CD1c-positive myeloid dendritic cell (primary cell): ENCODE results near the gene TMEM154.
"Not testable (repeated sequence)": the region's sequence is repeated elsewhere in the genome, so short reads cannot be mapped to it uniquely, and the experiment has no call there.

Experiments
- DNase-seq: peaks from one replicate; pipeline ENCODE4 v3.0.0-alpha.2; 2016; ENCODE audit errors: extremely low spot score

TMEM154 gene

DNA sequence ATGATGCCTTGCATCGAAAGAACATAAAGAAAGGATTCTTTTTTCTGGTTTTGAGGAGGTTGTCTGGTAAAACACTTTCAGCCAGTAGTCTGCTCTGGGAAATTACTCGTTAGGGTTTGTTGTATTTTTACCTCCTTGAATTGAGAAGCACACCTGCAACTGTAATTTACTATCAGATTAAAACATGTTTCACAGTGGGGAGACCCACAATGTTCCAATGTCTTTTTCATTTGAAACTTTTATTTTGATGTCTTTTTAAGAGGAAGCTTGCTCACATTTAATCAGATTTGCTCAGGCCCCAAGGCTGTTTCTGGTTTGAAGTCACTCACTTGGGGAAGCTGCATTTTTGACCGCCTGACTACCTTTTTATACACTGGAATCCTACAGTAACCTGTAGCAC, 12.0 kb downstream of the TMEM154 start:
- no peak for DNase-seq

DNA sequence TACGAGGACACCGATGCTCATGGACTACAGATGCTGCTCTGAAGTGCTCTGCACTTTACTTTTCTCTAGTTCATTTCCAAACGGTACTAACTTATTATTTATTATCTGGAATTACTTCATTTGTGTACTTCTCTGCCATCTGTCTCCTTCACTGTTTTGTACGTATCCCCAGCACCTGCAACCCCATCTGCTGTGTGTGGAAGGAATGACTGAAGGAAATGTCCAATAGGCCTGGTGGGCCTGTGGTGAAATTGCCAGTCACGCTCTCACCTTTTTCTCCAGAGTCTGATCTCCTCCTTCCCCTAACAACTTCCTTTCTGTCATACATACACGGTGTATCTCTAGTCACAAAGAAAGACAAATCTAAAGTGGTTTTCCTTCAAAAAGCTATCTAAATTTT, 12.9 kb downstream of the TMEM154 start:
- no peak for DNase-seq

DNA sequence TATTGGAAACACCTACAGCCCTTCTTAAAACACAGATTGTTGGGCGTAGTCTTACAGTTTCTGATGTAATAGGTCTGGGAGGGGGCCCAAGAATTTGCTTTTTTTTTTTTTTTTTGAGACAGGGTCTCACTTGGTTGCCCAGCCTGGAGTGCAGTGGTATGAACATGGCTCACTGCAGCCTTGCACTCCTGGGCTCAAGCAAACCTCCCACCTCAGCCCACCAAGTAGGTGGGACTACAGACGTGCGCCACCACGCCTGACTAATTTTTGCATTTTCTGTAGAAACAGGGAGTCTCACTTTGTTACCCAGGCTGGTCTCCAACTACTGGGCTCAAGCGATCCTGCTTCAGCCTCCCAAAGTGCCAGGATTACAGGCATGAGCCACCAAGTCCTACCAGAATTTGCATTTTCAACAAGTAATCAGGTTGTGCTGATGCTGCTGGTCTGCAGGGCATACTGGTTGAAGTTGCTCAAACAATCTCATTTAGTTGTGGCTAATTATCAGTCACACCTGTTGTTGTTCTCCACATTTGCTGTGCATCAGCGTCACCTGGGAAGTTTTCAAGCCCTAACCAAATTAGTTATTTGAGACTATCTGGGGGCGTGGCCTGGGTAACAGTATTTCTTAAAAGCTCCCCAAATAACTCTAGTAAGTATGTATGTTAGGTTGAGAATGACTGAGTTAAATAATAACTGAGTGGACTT, 14.0 kb downstream of the TMEM154 start:
- no peak for DNase-seq

DNA sequence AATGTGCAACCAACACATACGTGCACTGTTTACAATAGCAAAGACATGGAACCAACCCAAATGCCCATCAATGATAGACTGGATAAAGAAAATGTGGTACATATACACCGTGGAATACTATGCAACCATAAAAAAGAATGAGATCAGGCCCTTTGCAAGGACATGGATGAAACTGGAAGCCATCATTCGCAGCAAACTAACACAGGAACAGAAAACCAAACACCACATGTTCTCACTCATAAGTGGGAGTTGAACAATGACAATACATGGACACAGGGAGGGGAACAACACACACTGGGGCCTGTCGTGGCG, 15.8 kb downstream of the TMEM154 start:
- DNase-seq: not testable (repeated sequence)

DNA sequence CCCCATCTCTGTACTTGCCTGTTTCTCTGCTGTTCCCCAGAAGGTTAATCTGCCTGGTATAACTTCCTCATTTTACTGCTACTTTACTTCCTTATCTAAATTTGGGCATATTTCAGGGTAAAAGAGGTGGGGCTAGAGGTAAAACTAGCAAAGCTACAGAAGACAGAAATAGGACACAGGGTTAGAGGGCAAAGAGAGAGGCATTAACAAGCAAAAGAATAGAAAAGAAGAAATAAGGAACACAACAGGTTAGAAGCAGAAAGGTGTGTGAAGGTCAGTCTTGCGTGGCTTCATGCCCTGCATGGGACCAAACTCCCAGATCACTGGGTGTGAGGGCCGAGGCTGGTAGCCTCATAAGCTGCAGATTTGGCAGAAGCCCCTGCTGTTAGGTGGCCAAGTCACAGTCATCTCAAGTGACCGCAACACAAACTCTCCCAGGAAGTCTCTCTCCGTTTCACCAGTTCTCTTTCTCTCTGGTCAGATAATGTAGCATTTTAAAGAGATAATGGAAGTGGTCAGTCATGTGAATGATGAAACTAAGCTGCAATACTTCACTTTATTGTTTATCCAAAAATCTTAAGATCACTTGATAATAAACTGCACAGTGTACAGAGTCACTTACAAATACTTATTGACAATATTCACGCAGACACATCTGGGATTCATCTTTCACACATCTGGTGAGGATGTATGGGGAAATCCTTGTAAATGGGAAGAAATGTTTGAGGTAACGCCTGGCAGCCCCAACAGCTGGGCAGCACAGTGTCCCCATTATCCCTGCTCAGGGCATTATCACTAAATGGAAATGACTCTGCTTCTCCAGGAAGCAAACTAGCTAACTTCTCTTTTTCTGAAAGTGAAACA, 16.4 kb downstream of the TMEM154 start:
- peak; percentile 59 for DNase-seq

DNA sequence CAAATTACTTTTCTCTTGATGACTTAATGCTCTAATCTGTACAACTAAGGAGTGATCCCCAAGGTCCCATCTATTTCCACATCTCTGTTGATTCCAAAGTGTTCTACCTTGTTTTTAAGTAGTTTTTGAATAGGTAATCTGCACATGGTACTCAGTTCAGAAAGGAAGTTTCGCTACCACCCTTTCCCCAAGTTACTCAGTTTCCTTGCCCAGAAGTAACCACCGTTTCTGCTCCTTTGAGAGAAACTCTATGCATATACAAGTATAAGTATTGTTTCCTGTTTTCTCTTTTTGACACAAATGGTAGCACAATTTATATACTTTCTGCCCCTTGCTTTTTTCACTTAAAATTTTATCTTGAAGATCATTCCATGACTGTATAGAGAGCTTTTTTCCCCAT, 18.1 kb downstream of the TMEM154 start:
- no peak for DNase-seq

DNA sequence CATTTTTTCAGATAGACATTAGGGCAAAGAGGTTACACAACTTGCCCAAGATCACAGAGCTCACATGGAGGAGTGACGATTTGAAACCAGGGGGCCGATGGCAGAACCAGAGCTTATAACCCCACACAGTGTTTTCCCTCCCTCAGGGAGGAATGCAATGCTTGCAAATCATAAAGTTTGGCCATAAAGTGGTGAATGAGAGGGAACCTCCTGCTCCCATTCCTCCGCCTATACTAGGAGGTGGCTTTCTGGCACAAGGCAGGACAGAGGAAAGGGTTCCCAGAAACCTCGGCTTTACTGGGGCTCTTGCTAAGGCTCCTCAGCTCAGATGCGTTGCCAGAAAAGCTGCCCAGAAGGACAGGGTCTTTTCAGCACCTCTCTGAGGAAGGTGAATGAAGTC, 19.3 kb downstream of the TMEM154 start:
- no peak for DNase-seq

DNA sequence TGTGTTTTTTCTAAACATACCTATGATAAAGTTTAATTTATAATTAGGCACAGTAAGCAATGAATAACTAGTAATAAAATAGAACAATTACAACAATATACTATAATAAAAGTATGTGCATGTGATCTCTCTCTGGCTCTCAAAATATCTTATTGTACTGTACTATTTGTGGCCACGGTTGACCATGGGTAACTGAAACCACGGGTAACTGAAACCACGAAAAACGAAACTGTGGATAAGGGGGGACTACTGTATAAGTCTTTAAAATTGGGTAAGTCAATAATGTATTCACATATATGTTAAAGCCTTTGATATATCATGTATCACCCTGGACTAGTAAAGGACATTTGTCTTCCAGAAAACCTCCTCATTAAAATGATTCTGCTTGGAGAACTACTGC, 20.0 kb downstream of the TMEM154 start:
- DNase-seq: no peak

DNA sequence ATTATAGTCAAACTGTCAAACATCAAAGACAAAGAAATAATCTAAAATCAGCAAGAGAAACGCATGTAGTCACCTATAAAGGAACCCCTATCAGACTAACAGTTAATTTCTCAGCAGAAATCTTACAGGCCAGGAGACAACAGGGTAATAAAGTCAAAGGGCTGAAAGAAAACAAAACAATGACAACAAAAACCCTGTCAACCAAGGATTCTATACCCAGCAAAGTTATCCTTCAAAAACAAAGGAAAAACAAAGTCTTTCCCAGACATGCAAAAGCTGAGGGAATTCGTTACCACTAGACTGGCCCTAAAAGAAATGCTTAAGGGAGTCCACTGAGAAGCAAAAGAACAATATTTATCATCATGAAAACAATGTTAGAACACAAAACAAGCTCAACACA, 22.1 kb downstream of the TMEM154 start:
- no peak for DNase-seq

DNA sequence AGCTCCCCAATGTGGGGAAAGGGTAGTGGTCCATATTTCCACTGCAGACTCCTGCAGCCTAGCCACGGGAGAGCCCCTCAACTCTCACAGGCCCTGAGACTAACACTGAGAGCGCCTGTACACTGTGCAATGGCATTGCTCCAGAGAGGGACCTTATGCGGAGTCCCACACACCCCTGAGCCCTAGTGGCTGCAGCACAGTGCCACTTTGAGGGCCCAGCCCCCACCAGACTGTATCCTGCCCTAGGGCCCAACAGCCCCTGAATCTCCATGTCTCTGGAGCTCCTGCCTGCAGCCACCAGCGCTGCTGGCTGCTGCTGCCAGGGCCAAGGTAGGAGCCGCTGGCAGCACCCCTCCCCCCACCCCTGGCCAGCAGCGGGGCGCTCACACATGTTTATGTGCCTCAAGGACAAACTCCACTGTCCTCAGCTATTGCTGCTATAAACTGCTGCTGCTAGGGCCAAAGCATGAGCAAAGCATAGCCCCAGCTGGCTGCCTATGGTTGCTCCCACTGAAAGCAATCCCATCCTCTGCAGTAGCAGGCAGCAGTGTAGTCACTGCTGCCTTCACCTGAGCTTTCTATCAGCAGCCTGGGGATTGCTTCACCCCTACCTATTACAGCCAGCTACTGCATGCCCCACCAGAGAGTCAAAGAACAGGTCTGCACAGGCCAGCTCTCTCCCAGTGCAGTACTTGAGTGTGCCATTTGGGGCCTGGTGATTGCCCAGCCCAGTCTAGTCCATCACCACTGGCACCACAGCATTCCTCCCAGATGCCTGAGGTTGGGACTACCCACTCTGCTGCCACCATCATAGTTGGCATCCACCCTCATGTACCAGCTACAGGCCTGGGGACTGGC, 24.3 kb downstream of the TMEM154 start:
- no peak for DNase-seq

DNA sequence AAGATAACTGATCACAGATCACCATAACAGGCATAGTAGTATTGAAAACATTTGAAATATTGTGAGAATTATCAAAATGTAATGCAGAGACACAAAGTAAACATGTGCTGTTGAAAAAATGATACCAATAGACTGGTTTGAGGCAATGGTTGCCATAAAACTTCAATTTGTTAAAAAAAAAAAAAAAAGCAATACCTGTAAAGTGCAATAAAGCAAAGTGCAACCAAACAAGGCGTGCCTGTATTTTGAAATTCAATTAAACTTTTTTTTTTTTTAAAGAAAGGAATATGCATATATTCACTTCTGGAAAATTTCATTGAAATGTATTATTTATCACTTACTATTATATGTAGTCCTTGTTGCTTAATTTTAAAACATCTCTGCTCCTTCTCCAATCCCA, 27.7 kb downstream of the TMEM154 start:
- DNase-seq: no peak

DNA sequence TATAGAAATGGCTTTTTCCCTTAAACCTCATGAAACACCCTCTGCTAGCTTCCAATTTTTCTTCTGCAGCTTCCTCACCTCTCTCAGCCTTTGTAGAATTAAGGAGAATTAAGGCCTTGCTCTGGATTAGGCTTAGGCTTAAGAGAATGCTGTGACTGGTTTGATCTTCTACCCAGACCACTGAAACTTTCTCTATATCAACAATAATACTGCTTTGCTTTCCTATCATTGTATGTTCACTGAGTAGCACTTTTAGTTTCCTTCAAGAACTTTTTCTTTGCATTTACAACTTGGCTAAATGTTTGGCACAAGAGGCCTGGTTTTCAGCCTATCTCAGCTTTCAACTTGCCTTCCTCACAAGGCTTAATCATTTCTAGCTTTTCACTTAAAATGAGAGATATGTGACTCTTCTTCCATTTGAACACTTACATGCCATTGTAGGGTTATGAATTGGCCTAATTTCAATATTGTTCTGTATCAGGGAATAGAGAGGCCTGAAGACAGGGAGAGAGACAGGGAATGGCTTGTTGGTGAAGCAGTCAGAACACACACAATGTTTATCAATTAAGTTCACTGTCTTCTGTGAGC, 28.2 kb downstream of the TMEM154 start:
- no peak for DNase-seq

DNA sequence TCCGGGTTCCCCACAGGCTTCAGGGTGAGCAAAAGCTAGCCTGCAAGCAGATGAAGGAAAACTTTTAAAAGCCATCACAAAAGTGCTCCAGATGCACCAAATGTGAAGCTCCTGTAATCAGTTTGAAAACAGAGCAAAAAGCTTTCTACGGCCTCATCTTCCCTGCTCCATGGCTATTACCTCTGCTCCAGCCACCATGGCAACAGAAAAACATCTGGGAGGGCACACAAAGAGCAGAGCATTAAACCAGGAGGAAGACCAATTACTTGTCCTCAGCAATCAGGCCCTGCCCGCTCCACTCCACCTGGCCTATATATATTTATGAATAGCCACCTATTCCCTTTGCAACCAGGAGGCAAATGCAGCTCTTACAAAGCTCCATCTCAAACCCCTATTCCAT, 33.6 kb downstream of the TMEM154 start:
- DNase-seq: no peak

DNA sequence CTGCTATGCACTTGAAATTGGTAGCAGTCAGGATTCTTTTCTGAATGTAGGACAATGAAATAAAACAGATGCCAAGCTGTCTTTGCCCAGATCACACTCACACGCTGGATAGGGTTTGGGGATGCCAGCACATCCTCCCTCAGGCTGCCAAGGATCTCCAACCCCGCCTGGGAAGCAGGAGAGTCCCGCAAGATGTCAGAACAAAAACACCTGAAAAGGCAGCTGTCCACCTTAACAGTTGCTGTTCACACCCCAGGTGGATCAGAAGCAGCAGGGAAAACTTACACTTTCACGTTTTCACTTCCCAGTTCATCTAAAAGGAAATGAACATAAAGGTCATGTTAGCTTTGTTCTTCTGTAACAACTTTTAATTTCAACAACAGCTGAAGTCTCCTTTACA, 35.7 kb downstream of the TMEM154 start:
- no peak for DNase-seq

DNA sequence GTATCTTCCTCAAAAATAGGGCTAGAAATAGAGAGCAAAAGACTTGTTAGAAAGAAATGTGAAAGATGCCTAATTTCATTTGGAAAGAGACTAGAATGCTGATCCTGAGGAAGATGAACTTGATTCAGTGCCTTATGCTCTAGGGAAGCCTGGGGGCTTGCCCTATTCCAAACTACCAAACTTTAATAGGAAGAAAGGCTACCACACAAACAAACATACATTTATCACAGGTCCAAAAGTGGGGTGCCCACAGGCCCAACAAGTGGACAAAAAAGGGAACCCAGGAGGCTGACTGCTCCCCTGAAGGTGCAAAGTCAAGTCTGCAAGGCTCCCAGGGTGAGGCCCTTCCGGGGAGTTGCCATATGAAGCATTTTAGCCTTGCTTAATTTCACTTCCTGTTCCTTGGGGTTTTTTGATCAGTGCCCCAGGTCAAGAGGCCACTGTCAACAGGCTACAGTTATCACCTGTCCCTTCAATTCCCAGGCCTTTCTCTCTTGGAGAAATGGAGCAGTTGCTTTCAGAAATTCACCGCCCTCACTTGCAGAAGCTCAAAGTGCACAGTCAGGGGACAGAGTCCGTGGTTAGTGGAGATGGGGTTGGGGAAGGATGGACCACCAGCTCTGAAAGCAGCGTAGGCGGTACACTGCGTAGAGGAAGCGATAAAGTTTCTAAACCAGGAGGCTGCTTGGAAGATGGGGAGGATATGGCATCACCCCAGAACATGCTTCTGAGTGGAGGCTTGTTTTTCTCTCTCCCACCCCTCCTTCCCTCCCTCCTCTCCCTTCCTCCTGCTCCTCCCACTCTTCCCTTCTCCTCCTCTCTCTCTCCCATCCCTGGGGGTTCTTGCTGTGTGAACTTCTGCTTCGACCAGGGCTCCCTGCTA, 36.4 kb downstream of the TMEM154 start:
- DNase-seq: peak; percentile 78

DNA sequence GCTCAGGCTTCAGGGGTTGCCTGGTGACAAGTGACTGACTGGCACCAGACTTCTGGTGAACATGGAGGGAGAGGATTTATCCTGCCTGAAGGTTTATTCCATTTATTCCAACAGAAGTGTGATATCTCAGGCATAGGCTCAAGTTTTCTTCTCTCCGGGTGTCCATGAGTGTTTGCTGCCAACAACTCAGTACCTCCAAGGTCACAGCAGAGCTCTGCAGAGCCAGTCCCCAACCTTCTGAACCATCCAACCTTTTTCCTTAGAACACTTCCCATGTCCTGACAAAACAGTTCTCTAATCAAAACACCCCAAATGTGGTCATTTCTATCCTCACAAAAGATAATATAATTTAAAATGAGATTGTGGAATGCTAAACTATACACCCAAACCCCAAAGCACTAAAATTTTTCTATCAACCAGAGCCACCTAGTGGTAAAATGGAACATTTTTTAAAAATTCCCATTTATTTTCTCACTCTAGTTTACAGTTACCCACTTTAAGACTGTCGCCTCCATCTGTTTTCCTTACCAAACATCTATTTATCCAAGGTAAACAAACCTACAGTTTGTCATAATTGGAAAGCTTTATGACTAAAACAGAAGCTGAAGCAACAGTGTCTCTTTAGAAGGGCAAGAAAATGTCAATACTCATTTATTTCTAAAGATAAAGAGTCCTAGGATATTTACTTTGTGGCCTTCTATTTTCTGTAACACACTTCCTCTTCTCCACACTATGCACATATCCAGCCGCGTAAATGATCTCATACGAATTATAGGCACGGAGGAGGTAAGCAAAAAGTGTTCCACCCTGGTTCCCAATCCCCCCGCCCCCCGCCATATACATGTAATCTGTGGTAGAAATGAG, 39.5 kb downstream of the TMEM154 start:
- DNase-seq: peak; percentile 48

DNA sequence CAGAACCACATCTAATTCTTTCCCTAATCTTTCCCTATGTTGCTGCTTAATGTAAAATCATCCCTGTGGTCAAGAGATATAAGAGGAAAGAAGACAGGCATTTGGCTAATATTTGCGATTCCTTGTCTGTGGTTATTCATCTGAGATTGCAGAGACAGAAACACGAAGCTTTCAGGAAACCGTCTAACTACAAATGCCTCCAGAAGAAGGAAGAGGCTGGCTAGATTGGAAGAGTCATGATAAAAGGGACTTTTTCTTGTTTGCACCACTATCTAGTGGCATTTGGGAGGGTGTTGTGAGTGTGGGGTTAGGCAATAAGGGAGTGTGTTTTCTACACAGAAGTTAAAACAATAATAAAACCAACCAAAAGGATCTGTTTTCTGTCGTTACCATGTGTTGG, 43.9 kb downstream of the TMEM154 start:
- DNase-seq: peak; percentile 60

DNA sequence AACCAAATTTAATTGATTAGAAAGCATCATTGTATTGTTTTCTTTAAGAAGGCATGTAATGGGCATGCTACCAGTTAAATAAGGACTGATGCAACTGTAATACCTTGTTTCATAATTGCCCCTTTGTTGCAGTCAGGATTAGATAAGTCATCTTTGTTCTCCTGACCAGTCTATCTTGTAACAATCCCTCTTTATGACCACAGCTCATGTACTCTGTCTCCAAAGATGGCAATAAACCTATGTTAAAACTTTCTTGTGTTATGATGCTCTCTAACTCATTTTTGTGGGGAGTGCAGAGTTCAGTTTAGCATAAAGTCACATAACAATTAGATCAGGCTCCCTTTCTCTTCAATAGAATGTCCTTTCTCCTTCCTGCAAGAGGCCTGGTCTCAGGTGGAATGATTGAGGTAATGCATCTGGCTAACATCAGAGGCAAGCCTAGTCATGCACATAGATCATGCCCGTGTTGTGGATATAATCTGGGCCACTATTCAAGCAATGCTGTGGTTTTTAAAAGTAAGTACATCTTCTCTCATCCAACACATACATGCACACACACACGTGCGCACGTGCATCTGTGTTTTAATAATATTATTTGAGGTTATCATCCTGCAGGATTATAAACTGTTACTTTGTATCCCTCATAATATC, 45.6 kb downstream of the TMEM154 start:
- no peak for DNase-seq

DNA sequence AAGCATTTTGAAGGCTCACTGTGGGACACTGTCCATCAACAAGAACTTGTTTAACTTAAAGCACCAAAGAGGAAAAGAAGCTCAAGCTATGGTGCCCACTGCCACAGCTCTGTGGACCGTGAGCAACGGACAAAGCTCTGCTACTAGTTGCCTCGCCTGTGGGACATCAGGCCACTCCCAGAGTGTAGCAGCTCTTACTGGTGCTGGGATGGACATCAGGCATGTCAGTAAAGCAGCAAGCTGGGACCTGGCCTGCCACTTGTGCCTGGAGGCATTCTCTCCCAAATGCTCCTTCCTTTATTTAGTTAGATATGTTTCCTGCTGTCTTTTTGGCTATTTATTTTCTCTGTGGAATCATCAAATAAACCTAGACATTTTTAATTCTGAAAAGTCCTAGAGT, 46.7 kb downstream of the TMEM154 start:
- DNase-seq: no peak

DNA sequence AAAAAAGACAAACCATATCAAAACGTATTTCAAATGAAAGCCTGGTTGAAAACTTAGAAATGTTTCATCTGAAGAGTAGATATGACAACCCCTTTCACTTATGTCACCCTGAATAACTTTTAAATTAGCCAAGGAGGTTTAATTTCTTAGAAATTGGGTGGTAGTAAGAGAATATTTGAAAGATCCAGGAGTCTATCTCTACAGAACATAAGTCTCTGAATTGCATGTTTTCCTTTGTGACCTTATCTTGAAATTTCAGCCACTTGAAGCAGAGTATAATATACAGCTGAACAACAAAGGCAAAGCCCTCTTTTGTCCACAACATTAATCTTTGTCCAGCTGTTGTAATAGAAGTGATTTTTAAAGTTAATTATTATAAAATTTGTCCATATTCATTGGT, 49.5 kb downstream of the TMEM154 start:
- no peak for DNase-seq
